ENCODE data around the gene VSTM2B.

DNA sequence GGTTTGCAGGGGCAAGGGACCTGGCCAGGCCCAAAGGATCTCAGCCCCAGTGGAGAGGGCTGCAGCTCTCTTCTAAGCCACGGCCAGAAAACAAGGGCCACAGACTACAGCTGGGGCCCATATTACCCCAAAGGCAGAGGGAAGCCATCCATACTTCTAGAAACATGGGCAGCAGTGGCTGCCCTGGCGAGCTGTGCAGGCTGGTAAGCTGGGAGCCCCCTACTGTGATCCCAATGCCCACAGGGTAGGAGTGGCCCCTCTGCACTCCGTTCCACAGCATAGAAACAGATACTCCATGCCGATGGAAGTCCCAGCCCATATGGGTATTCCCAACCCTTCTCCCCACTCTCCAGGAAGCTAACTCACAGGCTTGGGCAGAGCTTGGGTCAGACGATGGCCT is 25.1 kb downstream of the VSTM2B start:
- TF ChIP-seq, protein P1, sequence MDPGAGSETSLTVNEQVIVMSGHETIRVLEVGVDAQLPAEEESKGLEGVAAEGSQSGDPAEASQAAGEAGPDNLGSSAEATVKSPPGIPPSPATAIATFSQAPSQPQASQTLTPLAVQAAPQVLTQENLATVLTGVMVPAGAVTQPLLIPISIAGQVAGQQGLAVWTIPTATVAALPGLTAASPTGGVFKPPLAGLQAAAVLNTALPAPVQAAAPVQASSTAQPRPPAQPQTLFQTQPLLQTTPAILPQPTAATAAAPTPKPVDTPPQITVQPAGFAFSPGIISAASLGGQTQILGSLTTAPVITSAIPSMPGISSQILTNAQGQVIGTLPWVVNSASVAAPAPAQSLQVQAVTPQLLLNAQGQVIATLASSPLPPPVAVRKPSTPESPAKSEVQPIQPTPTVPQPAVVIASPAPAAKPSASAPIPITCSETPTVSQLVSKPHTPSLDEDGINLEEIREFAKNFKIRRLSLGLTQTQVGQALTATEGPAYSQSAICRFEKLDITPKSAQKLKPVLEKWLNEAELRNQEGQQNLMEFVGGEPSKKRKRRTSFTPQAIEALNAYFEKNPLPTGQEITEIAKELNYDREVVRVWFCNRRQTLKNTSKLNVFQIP (CRISPR knock-in tag; IDR thresholded peaks at IDR 0.05; ENCODE audit: borderline replicate concordance, low read depth): no peak
- TF ChIP-seq, protein P2, sequence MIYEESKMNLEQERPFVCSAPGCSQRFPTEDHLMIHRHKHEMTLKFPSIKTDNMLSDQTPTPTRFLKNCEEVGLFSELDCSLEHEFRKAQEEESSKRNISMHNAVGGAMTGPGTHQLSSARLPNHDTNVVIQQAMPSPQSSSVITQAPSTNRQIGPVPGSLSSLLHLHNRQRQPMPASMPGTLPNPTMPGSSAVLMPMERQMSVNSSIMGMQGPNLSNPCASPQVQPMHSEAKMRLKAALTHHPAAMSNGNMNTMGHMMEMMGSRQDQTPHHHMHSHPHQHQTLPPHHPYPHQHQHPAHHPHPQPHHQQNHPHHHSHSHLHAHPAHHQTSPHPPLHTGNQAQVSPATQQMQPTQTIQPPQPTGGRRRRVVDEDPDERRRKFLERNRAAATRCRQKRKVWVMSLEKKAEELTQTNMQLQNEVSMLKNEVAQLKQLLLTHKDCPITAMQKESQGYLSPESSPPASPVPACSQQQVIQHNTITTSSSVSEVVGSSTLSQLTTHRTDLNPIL (CRISPR knock-in tag; IDR thresholded peaks at IDR 0.05; ENCODE audit: low read depth): no peak
- TF ChIP-seq GLIS3 (CRISPR knock-in tag; IDR thresholded peaks at IDR 0.05): no peak
- TF ChIP-seq ZNF70 (CRISPR knock-in tag; IDR thresholded peaks at IDR 0.05): no peak
- no peak for TF ChIP-seq PPARA (CRISPR knock-in tag; IDR thresholded peaks at IDR 0.05; ENCODE audit: borderline replicate concordance)
- TF ChIP-seq RARB (CRISPR knock-in tag; IDR thresholded peaks at IDR 0.05): no peak
- TF ChIP-seq ZFP30 (CRISPR knock-in tag; IDR thresholded peaks at IDR 0.05): no peak

Data from SK-N-SH treated with all-trans-retinoic acid at 6 μM for 48 hours (cell line).